ENCODE results near the gene RIPOR1.
A peak's percentile ranks its signal among the peaks of the same experiment; 100 is the strongest.
"Not testable (repeated sequence)": the region's sequence is repeated elsewhere in the genome, so short reads cannot be mapped to it uniquely, and the experiment has no call there.

RIPOR1 gene

DNA sequence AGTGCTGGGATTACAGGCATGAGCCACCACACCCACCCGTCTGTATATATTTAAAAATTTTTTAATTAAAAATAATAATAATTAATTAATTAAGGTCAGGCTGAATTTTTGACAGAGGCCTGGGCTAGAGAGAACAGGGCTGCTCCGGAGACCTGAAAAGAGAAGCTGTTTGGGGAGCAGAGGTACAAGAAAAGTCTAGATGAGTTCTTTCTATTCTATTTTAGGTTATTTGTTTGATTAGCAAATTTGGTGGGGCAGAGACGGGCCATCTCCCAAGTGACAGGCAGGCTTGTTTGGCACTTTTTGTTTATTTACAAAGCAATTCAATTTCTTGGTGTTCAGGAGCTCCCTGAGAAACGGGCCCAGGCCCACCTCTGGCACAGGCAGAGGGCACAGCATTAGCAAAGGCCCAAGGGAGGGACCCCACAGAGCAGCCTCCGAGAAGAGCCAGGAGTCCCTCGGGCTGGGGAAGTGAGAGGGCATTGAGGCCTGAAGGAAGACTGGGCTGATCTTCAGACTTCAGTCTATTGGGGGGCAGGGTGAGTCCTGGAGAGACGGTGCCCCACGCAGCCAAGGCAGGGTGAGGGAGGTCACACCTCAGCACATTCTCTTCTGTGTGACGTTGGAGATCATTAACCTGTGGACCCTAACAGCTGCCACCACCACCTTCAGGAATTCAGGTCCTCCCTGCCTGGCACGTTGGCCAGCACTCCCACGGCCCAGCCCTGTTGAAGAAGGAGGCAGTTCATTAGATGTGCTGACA lies 10.8 kb upstream of the RIPOR1 start:
- DNase-seq (ENCODE audit: low spot score) = no peak

DNA sequence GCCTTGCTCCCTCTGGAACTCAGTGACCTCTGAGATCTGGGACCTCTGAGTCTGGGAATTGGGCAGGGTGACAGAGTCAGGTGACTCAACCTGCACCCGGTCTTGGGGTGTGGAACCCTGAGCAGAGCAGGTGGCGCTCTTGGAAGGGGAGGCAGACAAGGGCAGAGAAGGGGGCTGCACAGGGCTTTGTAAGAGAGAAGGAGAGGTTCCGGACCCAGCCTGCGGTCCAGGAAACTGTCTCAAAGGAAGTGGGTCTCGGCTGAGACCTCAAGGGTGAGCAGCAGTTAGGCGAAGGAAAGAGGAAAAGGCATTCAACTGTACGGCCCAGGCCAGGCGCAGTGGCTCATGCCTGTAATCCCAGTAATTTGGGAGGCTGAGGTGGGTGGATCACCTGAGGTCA lies 10.0 kb upstream of the RIPOR1 start:
- DNase-seq (ENCODE audit: low spot score) = no peak

DNA sequence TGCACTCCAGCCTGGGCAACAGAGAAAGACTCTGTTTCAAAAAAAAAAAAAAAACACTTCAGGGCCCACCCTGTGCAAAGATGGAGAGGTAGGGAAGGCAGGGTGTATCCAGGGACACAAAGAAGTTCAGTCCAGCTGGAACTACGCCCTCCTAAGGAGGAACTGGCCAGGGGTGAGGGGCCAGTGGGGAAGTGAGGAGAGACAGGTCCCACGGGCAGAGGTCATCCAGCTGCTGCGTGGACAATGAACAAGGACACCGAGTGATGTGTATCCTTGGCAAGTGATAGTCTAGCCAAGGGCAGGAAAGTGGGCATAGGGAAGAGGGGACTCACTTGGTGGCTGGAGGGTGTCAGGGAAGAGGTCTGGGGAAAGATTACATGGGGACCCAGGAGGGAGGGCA lies 9.4 kb upstream of the RIPOR1 start:
- no peak for DNase-seq (ENCODE audit: low spot score)

DNA sequence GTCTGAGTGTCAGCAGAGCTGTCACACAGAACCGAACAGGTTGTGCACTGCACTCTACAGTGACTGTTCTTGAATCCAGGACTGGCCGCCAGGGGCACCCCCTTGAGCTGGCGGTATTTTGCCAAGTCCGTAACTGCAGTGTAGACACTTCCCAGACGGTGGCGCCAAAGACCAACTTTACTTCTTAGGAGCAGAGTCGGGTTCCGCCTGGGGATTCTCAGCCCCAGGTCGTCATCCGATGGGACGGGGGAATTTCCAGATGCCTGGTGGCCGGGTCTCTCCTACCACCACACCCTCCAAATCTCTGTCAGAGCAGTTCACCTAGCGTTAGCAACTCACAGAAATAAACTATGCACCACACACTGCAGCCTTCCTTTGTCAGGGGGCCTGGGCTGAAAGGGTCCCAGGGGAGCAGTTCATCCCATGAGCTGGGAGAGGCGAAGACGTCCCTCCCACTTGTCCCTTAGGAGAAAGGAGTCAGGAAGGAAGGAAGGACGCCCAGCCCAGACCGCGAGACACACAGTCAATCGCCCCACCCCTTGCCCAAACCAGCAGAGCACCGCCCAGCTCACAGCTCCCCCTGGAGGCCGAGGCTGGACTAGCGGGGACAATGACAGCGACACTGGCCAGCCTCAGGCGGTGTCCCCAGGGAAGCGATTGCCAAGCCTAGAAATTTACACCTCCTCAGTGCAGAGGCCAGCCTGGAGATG lies 7.4 kb upstream of the RIPOR1 start:
- DNase-seq (ENCODE audit: low spot score) = peak; percentile 92

DNA sequence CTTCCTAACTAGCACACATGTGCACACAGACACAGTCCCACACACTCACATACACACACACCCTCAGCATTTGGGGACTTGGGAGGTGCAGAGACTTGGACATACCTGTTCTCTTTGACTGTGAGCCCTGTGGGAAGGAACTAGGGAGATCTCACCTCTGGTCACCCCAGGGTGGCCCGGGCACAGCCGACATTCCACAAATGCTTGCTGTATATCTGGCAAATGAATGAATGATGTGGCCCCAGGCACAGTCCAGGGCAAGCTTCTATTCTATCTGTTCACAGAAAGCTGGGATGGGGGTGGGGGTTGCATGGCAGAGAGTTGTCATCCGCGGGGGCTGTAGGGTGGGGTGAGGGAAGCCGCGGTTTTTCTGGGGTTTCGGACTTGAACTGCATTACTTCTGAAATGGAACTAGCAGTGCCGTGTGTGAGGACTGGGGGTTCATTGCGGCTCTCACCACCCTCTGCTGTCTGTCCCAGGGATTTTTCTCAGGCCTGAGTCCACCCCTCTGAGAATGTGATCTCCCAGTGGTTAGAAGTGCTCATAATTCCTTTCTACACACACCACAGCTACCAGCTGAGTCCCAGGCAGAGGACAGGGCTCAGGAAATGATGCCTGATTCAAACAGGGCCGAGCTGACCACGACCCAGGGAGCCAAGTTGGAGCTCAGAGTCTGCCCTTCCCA lies 3.3 kb upstream of the RIPOR1 start:
- no peak for DNase-seq (ENCODE audit: low spot score)

DNA sequence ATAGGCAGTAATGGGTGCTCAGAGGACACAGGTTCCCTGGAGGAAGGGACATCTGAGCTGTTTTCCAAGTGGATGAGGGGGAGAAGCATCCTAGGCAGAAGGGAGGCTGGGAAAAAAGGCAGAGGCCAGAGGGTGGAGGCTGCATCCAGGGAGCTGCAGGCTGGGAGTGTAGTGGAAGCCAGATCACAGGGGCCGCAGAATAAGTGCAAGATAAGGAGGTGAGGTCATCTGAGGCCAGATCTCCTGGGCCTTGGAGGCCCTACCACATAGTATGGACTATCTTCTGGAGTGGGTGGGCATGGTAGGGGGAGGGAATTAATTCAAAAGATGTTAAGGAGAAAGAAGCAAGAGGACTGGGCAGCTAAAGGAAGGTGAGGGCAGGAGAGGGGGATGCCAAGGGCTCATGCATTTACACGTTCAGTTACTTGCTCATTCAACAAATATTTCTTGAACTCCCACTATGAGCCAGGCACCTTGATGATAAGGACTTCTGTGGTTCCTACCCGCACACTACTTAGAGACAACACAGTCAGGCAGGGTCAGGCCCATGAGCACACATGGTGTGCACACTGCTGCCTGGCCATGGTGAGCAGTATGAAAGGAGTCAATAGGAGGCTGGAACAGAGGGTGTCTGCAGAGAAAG lies 2.4 kb upstream of the RIPOR1 start:
- no peak for DNase-seq (ENCODE audit: low spot score)

DNA sequence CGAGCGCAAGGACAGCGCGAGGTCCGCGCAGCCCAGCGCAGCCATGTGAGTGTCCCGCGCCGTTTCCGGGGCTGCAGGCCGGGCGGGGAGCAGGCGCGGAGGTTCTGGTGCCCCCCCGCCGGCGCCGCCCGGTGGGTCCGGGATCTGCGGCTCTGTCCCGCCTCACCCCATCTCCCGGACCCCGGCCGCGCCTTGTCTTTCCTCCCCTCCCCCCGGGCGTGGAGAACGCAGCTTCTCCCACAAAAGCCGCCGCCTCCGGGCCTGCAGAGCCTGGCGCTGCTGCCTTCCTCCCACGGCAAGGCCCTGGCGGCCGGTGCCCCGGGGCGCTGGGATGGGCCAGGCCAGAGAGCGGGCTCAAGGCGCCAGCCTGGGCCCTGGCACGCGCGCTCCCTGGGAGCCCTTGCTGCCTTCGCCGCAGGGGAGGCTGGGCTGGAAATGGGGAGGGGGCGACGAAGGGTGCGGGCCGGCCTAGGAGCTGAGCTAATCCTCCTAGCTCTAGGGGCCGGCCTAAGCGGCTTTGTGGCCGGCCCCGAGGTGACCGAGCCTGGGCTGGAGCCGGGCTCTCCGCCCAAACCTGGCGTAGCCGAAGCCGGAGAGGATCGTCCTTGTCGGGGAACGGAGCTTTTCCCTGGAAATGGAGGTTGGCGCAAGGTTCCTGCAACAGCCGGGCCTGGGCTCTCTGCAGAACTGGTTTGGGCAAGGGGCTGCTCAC lies 397 bp downstream of the RIPOR1 start:
- DNase-seq (ENCODE audit: low spot score) = no peak

DNA sequence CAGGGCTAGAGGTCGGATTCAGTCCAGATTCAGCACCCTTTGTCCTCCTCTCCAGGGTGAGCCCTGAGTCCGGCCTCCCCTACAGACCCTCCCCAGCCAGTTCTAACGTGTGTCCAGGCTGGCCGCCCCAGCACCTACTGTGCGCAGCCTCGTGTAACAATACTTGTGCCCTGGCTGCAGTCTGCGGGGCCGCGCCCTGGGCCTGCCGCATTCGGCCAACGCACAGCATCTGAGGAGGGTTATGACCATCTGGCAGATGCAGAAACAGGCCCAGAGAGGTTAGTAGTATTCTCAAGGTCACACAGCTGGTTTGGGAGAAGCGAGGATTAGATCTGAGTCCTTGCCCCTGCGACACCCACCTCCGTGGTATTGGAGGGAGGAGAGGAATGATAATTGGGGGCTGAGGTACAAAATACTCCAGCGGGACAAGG lies 968 bp downstream of the RIPOR1 start:
- no peak for DNase-seq (ENCODE audit: low spot score)

DNA sequence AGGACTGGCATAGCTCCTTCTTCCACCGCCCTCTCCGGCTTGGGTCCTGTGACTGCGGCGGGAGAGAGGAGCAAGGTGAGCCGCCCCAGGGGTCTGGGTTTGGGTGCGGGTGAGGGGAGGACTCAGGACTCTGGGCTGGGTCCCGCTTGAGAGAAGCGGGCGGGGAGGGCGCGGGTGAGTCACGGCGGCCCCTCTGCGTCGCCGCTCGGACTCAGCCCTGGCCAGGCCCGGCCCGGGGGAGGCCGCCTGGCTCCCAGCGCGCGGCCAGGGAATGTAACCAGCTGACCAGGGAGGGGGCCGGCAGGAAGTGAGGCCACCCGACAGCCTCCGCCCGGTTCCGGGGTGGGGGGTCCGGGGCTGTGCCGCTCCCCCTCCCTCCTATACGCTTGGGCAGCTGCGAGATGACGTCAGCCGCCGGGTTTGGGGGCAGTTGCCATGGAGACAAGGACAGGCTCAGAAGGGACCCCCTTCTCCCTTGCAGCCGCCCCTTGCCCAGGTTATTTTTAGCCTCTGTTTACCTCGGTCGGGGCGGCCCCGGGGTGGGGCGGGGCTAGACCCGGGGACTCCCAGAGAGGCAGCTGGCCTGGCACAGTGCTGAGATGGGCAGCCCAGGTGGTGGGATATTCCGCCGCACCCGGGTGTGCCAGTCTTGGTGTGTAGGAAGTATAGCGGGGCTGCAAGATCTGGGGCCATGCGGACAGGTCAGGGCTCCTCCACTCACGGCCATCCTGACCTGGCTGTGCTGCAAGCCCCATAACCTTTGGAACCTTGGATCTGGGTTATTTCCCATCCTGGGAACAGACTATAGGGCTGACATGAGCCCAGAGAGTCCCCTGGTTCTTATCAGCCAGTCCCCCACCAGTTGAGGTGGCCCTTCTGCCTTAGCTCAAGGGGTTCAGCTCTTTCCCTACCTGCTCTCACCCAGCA lies 1.6 kb downstream of the RIPOR1 start:
- no peak for DNase-seq (ENCODE audit: low spot score)

DNA sequence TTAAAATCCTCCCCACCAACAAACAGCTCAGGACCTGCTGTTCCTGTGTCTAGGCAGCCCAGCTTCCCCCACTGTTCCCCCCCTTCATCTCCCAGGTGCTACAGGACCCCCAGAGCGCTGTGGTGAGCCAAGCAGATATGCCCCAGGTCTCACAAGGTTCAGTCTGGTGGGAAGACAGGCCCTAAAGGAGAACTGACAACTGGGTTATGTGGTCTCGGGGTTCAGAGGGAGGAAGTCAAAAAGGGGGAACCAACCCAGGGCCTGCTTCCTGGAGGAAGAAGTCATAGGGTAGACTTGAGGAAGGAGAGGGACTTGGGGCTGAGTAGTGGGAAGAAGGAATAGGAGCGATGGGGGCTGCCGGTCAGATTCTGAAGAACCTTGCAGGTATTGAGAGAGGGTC lies 2.6 kb downstream of the RIPOR1 start:
- DNase-seq (ENCODE audit: low spot score) = no peak

DNA sequence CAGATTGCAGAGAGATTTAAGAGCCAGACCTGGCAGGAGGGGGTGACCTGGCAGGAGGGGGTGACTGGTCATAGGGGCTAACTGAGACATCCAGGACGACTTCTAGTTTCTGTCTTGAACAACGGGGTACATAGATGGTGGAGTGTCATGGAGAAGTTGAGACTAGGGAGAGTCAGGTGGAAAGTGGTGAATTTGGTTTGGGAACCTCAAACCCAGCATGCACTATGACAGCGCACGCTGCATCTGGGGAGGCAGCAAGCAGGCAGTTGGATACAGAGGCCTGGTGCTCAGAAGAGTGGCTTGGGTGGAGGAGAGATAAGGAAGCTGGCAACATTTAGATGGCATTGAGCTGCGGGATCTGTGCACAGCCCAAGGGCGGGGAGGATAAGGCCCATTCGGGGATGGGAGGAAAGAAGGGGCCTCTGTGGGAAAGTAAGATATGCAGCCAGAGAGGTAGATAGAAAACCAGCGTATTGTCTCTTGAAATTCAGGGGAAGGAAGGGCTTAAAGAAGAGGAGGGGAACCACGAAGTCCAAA lies 4.5 kb downstream of the RIPOR1 start:
- no peak for DNase-seq (ENCODE audit: low spot score)

DNA sequence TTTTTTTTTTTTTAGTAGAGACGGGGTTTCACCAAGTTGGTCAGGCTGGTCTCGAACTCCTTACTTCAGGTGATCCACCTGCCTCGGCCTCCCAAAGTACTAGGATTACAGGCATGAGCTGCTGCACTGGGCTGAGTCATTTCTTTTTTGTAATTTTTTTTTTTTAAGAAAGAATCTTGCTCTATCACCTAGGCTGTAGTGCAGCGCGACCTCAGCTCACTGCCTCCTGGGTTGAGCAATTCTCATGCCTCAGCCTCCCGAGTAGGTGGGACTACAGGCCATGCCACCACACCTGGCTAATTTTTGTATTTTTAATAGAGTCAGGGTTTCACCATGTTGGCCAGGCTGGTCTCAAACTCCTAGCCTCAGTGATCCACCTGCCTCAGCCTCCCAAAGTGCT lies 5.4 kb downstream of the RIPOR1 start:
- DNase-seq (ENCODE audit: low spot score) = not testable (repeated sequence)

DNA sequence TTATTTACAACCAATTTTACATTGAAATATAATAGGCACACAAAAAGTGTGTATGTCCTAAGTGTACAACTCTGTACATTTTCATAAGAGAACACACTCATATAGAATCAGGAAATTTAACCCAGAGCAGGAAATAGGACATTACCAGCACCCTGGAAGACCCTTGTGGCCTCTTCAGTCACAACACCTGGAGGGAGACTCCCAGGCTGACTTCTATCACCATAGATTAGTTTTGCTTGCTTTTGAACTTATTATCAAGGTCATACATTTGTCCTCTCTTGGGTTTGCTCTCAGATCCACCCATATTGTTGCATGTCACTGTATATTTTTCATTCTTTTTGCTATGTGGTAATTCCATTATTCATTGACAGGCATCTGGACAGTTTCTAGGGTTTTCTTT lies 5.8 kb downstream of the RIPOR1 start:
- no peak for DNase-seq (ENCODE audit: low spot score)

DNA sequence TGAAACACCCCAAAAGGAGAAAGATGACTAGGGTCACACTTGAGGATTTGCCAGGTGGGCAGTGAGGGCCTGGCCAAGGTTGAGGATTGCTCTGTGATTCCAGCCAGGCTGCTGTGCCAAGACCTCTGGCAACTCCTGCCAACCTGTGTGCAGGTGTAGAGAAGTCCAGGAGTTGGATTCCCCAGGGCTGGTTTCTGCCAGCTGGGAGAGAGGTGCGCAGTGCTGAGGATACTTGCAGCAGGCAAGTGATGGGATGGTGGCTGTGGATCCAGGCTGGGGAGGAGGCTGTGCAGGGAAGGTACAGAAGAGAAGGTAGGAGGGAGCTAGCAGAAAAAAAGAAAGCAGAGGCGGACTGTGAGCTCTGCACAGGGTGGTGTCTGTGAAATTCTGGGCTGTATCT lies 6.6 kb downstream of the RIPOR1 start:
- peak; percentile 79 for DNase-seq (ENCODE audit: low spot score)

DNA sequence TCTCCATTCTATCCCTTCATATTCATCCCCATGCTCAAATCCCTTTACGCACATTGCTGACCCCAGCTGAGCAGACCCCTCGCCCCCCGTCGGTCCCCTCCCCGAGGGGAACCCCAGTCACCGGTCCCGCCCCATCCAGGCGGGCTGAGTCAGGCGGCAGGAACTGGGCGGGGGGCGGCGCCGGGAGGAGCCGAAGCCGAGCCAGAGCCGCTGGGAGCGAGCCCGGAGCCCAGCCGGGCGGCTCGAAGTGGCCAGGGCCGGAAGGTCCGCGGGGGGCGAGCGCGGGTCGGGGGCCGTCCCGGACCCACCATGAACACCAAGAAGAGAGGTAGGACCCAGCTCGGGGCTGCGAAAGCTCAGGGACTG lies 8.6 kb downstream of the RIPOR1 start:
- no peak for DNase-seq (ENCODE audit: low spot score)

DNA sequence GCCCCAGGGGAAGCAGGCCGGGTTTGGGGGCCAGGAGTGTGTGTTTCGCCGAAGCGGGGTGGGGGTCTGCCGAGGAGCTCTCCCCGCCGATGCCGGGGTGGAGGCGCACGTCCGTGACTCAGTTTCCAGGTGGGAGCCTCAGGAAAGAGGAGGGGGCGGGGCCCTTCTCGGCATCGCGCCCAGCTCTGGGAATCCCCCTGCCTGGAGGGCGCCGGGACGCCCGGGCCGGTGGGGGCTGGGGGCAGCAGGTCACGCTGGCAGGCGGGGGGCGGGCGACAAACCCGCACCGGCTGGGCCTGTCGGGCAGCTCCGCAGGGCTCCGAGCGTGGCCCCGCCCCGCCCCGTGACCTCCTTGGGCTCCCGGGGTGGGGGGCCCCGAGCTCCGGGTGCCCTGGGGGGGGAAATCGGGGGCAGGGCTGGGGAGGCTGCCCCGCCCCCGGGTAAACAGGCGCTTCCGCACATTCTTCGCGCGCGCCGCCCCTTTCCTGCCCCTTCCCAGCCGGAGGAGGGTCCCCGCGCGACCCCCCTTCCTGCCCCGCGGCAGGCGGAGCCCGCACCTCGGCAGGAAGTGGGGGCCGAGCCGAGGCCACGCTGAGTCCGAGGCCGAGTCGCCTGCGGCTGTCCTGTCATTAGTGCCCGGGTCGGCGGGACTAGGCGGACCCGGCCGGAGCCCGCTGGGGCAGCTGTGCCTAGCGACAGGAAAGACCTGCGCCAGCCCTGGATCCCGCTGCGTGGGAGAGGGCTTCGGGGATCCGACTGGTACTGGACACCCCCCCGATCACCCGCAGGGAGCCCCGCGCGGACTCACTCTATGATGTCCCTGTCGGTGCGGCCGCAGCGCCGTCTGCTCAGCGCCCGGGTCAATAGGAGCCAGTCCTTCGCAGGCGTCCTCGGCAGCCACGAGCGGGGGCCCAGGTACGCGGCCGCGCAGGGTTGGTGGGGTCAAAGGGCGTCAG lies 9.3 kb downstream of the RIPOR1 start:
- DNase-seq (ENCODE audit: low spot score) = no peak

DNA sequence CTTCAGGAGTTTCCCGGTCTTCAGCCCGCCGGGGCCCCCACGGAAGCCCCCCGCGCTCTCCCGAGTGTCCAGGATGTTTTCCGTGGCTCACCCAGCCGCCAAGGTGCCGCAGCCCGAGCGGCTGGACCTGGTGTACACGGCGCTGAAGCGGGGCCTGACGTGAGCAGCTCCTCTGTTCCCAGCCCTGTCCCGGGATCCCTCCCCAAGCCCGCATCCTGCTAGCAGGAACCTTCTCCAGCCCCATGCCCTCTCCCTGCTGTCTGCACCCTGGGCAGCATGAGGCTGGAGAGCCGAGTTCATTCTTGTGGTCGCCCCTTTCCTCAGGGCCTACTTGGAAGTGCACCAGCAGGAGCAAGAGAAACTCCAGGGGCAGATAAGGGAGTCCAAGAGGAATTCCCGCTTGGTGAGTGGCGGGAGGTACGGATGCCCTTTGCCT lies 10.1 kb downstream of the RIPOR1 start:
- DNase-seq (ENCODE audit: low spot score) = no peak

DNA sequence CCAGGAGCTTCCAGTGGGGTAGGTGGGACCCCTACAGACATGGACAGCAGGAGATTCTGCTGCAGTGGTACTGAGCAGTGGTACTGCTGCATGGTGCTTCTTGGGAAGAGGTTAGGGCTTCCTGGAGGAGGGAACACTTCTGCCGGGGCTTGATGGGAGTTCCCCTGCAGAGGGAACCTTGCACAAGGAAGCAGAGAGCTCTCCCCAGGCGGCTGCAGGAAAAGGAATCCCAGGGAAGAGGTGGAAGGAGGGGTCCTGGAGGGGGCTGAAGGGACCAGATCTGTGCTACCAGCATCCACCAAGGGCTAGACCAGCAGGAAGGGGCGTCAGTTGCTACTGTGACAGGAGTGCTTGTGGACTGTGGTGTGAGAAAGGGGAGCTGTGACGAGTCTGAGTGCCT lies 10.6 kb downstream of the RIPOR1 start:
- DNase-seq (ENCODE audit: low spot score) = no peak
